HCT116 (cell line): Measurements from ENCODE around the gene SDSL. TPM values are rescaled to one million over a fixed set of nuclear protein-coding genes. Genes with fewer than 3 reads are reported as not detected.

Experiments
- ATAC-seq: fragments of 200-7000 bp; cut with Tn5 transposase; 2 replicates; pipeline ENCODE4 v1.9.1; 2020; ENCODE audit warnings: mild to moderate bottlenecking, moderate library complexity
- BruUV-seq: library from RNA; stranded (reverse); fragments of 400-500 nt; replicated peaks from 2 replicates; lab custom pipeline; 2021; lab: Mats Ljungman, UMichigan
- CTCF ChIA-PET: fragments of 300-600 bp; sonication (Branson Sonifier 250); formaldehyde crosslinking; loops from one replicate; lab custom pipeline; 2021; ENCODE audit warnings: antibody characterized with exemption; lab: Charles Lee
- POLR2A ChIA-PET: fragments of 300-600, 350-600 bp; sonication (Branson Sonifier 250); formaldehyde crosslinking; loops from one replicate; lab custom pipeline; 2021; ENCODE audit warnings: antibody characterized with exemption; lab: Charles Lee
- RAD21 ChIA-PET, 2 experiments: fragments of 300-600 bp; sonication (Branson Sonifier 250); formaldehyde crosslinking; loops; one replicate each; lab custom pipeline; 2023; ENCODE audit warnings: low total read pairs in 2 of 2; ENCODE audit not compliant: uncharacterized antibody in 2 of 2, unreplicated experiment in 2 of 2, low non-redundant PET in 1 of 2; lab: Charles Lee
- DNase-seq: peaks from one replicate; pipeline ENCODE4 v3.0.0-alpha.2; 2010; ENCODE audit warnings: low read depth, low spot score
- H2AFZ ChIP-seq: fragments of 200-600 bp; shearing (Covaris generic), sonication (generic); 2 replicates; pipeline ENCODE4 v1.6.1; 2017; ENCODE audit warnings: low read depth, mixed run types, mixed read lengths, antibody characterized with exemption, low read length; ENCODE audit not compliant: poor library complexity, severe bottlenecking
- H3K27ac ChIP-seq: 2 replicates; pipeline ENCODE4 v1.5.1; 2012; ENCODE audit warnings: low read depth, low read length
- H3K27me3 ChIP-seq: fragments of 200-600 bp; sonication (generic); 2 replicates; pipeline ENCODE4 v1.6.1; 2016; ENCODE audit warnings: mixed run types, low read length, mixed read lengths; ENCODE audit not compliant: insufficient read depth
- H3K36me3 ChIP-seq, 2 experiments: fragments of 200-500 bp in 1 of 2; fragments of 200-600 bp in 1 of 2; sonication (Bioruptor generic) in 1 of 2; sonication (generic) in 1 of 2; 2 replicates each; pipeline versions ENCODE4 v1.5.1 to v1.6.1; 2014 to 2016; ENCODE audit warnings: low read length in 2 of 2, inconsistent platforms in 1 of 2, mixed read lengths in 1 of 2, mixed run types in 1 of 2; ENCODE audit not compliant: insufficient read depth in 2 of 2, control insufficient read depth in 1 of 2
- H3K4me1 ChIP-seq, 2 experiments: fragments of 200-600 bp in 1 of 2; sonication (generic) in 1 of 2; 2 replicates each; pipeline versions ENCODE4 v1.5.1 to v1.6.1; 2012 to 2017; ENCODE audit warnings: low read length in 2 of 2, inconsistent platforms in 1 of 2, mild to moderate bottlenecking in 1 of 2, mixed read lengths in 1 of 2, mixed run types in 1 of 2, moderate library complexity in 1 of 2; ENCODE audit not compliant: insufficient read depth in 2 of 2, control insufficient read depth in 1 of 2
- H3K4me2 ChIP-seq: fragments of 200-600 bp; sonication (generic); 2 replicates; pipeline ENCODE4 v1.6.1; 2017; ENCODE audit warnings: mixed run types, low read length, mixed read lengths
- H3K4me3 ChIP-seq, 2 experiments: fragments of 200-600 bp in 1 of 2; sonication (generic) in 1 of 2; replicated peaks in 1 of 2; 2 replicates each; pipeline ENCODE4 v1.5.1; 2011 to 2016; ENCODE audit warnings: low read length in 2 of 2, control low read depth in 1 of 2, low read depth in 1 of 2, mild to moderate bottlenecking in 1 of 2, mixed read lengths in 1 of 2, mixed run types in 1 of 2
- H3K79me2 ChIP-seq: fragments of 200-600 bp; sonication (generic); 2 replicates; pipeline ENCODE4 v1.6.1; 2017; ENCODE audit warnings: mild to moderate bottlenecking, mixed run types, low read length, moderate library complexity, mixed read lengths; ENCODE audit not compliant: insufficient read depth
- H3K9ac ChIP-seq: fragments of 200-600 bp; sonication (generic); 2 replicates; pipeline ENCODE4 v1.6.1; 2016; ENCODE audit warnings: low read length, mixed read lengths
- H3K9me2 ChIP-seq: fragments of 200-600 bp; sonication (generic), shearing (Covaris generic); 2 replicates; pipeline ENCODE4 v1.6.1; 2017; ENCODE audit warnings: mixed run types, mild to moderate bottlenecking, moderate library complexity; ENCODE audit not compliant: insufficient read depth
- H3K9me3 ChIP-seq, 2 experiments: fragments of 200-500 bp in 1 of 2; fragments of 200-600 bp in 1 of 2; sonication (Bioruptor generic) in 1 of 2; sonication (generic) in 1 of 2; 2 replicates each; pipeline ENCODE4 v1.6.1; 2014 to 2017; ENCODE audit warnings: low read length in 2 of 2, mixed read lengths in 2 of 2, inconsistent platforms in 1 of 2, low read depth in 1 of 2, mild to moderate bottlenecking in 1 of 2, mixed run types in 1 of 2, moderate library complexity in 1 of 2; ENCODE audit not compliant: control insufficient read depth in 1 of 2, insufficient read depth in 1 of 2
- H4K20me1 ChIP-seq: fragments of 200-600 bp; sonication (generic), shearing (Covaris generic); 2 replicates; pipeline ENCODE4 v1.6.1; 2017; ENCODE audit warnings: mixed run types, mild to moderate bottlenecking, moderate library complexity; ENCODE audit not compliant: insufficient read depth
- CBX3 ChIP-seq: IDR thresholded peaks from 2 replicates; pipeline ENCODE4 v1.6.1; 2012; ENCODE audit warnings: low read depth
- EZH2phosphoT487 ChIP-seq: fragments of 200-600 bp; IDR thresholded peaks from 2 replicates; pipeline ENCODE4 v1.6.1; 2018; ENCODE audit warnings: antibody characterized with exemption, borderline replicate concordance
- POLR2AphosphoS5 ChIP-seq: IDR thresholded peaks from 2 replicates; pipeline ENCODE4 v1.6.1; 2011; ENCODE audit warnings: mild to moderate bottlenecking, low read depth, low read length, moderate library complexity
- RAD21 ChIP-seq: IDR thresholded peaks from 2 replicates; pipeline ENCODE4 v1.6.1; 2012; ENCODE audit warnings: low read depth, mild to moderate bottlenecking
- SP1 ChIP-seq: IDR thresholded peaks from 2 replicates; pipeline ENCODE4 v1.6.1; 2012; ENCODE audit warnings: low read depth
- intact Hi-C: fragments of 100-400 bp; cut with micrococcal nuclease; formaldehyde crosslinking; loops from 2 replicates; pipeline ENCODE4 v1.10.0; 2022
- total RNA-seq: library from RNA; stranded (reverse); gene quantifications from one replicate; pipeline ENCODE4 v1.2.1, GENCODE V29; 2021; ENCODE audit not compliant: unreplicated experiment
- TF ChIP-seq, protein P1 (sequence below): IDR thresholded peaks from 2 replicates; pipeline ENCODE4 v1.6.1; 2012; ENCODE audit warnings: low read depth
- TF ChIP-seq, protein P2 (sequence below), 3 experiments: fragments of 200-600 bp in 1 of 3; sonication (generic) in 1 of 3; IDR thresholded peaks in 2 of 3; conservative IDR thresholded peaks in 1 of 3; 2 replicates each; pipeline ENCODE4 v1.5.1; 2012 to 2017; ENCODE audit warnings: low read depth in 2 of 3, low read length in 2 of 3, antibody characterized with exemption in 1 of 3, borderline replicate concordance in 1 of 3, control low read depth in 1 of 3, mild to moderate bottlenecking in 1 of 3, mixed read lengths in 1 of 3, mixed run types in 1 of 3, moderate library complexity in 1 of 3; ENCODE audit not compliant: insufficient read depth in 1 of 3
- TF ChIP-seq, protein P3 (sequence below): IDR thresholded peaks from 2 replicates; pipeline ENCODE4 v1.6.1; 2012

Gene SDSL
- total RNA-seq, 1 experiment from 2014 or later: 19.1 TPM

DNA sequence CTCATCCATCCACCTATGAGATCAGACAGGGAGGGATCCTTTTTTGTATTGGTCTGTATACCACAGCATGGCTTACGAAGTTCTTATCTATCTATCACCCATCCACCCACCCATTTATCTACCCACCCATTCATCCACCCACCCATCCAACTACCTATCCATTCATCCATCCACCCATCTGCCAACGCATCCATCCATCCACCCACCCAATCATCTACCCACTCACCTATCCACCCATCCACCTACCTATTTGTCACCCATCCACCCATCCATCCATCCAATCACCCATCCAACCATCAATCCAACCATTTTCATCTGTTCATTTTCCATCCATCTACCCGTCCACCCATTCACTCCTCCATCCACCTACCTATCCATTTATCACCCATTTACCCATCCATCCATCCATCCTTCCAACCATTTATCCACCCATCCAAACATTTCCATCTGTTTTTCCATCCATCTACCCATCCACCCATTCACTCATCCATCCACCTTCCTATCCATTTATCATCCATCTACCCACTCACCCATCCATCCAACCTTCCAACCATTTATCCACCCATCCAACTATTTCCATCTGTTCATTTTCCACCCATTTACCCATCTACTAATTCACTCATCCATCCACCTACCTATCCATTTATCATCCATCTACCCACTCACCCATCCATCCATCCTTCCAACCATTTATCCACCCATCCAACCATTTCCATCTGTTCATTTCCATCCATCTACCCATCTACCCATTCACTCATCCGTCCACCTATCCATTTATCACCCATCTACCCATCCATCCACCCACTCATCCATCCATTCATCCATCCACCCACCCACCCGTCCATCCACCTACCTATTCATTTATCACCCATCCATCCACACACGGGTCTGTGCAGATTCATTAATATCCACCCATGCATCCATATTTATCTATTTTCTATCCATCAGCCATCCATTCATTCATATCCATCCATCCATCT, 31.8 kb upstream of the SDSL start:
- ChIA-PET RAD21 (no interaction called here), POLR2A (no interaction called here), CTCF (no interaction called here)
- Histone ChIP-seq H3K4me3 (no peak overlapping the region), H3K9me3 (no peaks in the 10 kb centered on the region), H3K27me3 (no peaks in the 10 kb centered on the region), H3K9me2 (no peaks in the 10 kb centered on the region), H3K36me3 (0 out of 4 replicates have a peak, but pooled peaks cover 0 to 2% of the 10 kb centered on the region in 2 experiments), H2AFZ (no peak overlapping the region), H3K4me1 (no peaks in the 10 kb centered on the region), H3K79me2 (no peaks in the 10 kb centered on the region), H3K9ac (no peak overlapping the region), H4K20me1 (no peaks in the 10 kb centered on the region), H3K4me2 (no peak overlapping the region), H3K27ac (no peak overlapping the region)
- TF ChIP-seq, protein P1, sequence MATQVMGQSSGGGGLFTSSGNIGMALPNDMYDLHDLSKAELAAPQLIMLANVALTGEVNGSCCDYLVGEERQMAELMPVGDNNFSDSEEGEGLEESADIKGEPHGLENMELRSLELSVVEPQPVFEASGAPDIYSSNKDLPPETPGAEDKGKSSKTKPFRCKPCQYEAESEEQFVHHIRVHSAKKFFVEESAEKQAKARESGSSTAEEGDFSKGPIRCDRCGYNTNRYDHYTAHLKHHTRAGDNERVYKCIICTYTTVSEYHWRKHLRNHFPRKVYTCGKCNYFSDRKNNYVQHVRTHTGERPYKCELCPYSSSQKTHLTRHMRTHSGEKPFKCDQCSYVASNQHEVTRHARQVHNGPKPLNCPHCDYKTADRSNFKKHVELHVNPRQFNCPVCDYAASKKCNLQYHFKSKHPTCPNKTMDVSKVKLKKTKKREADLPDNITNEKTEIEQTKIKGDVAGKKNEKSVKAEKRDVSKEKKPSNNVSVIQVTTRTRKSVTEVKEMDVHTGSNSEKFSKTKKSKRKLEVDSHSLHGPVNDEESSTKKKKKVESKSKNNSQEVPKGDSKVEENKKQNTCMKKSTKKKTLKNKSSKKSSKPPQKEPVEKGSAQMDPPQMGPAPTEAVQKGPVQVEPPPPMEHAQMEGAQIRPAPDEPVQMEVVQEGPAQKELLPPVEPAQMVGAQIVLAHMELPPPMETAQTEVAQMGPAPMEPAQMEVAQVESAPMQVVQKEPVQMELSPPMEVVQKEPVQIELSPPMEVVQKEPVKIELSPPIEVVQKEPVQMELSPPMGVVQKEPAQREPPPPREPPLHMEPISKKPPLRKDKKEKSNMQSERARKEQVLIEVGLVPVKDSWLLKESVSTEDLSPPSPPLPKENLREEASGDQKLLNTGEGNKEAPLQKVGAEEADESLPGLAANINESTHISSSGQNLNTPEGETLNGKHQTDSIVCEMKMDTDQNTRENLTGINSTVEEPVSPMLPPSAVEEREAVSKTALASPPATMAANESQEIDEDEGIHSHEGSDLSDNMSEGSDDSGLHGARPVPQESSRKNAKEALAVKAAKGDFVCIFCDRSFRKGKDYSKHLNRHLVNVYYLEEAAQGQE: no peak
- TF ChIP-seq, protein P2, sequence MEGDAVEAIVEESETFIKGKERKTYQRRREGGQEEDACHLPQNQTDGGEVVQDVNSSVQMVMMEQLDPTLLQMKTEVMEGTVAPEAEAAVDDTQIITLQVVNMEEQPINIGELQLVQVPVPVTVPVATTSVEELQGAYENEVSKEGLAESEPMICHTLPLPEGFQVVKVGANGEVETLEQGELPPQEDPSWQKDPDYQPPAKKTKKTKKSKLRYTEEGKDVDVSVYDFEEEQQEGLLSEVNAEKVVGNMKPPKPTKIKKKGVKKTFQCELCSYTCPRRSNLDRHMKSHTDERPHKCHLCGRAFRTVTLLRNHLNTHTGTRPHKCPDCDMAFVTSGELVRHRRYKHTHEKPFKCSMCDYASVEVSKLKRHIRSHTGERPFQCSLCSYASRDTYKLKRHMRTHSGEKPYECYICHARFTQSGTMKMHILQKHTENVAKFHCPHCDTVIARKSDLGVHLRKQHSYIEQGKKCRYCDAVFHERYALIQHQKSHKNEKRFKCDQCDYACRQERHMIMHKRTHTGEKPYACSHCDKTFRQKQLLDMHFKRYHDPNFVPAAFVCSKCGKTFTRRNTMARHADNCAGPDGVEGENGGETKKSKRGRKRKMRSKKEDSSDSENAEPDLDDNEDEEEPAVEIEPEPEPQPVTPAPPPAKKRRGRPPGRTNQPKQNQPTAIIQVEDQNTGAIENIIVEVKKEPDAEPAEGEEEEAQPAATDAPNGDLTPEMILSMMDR (IDR thresholded peaks at IDR 0.05 in 2 of 3, conservative IDR thresholded peaks at IDR 0.05 in 1 of 3; ENCODE audit: borderline replicate concordance in 1 of 3, insufficient read depth in 1 of 3, low read depth in 2 of 3, low read length in 2 of 3): no peak
- TF ChIP-seq, protein P3, sequence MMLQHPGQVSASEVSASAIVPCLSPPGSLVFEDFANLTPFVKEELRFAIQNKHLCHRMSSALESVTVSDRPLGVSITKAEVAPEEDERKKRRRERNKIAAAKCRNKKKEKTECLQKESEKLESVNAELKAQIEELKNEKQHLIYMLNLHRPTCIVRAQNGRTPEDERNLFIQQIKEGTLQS: no peak
- TF ChIP-seq POLR2AphosphoS5 (no peak), CBX3 (no peak), EZH2phosphoT487 (no peak), SP1 (no peak), RAD21 (no peak)
- DNase-seq (no peak), ATAC-seq (no peak)
- no TSS peak for BruUV-seq
- intact Hi-C loops: no loop called here
